GM13977 (cell line): ENCODE results near the gene CNOT6L.

Experiments used
- DNase-seq: peaks from one replicate; pipeline ENCODE4 v3.0.0; 2012; ENCODE audit warnings: low spot score
- CTCF ChIP-seq: IDR thresholded peaks from 2 replicates; pipeline ENCODE4 v1.5.1; 2012; ENCODE audit warnings: mild to moderate bottlenecking, control low read depth; ENCODE audit not compliant: insufficient read depth; ENCODE audit errors: extremely low read depth, missing control alignments
- in situ Hi-C: fragments of 300-500 bp; cut with MboI; formaldehyde crosslinking; loops from one replicate; pipeline ENCODE4 v1.12.0; 2022; ENCODE audit warnings: low sequenced_read_pairs, low pct_unique_long_range_greater_than_20kb, mixed read lengths, inconsistent platforms; ENCODE audit not compliant: unreplicated experiment

Gene CNOT6L

GRCh38 chr4:77815636-77816035 is 3.5 kb downstream of the CNOT6L start:
- DNase-seq, result no peak
- TF ChIP-seq CTCF, result no peak
- in situ Hi-C loops, result no loop called here

GRCh38 chr4:77805840-77806239 is 13.3 kb downstream of the CNOT6L start:
- in situ Hi-C loops, result no loop called here
- TF ChIP-seq CTCF, result no peak
- no peak for DNase-seq

- no peak for DNase-seq
- in situ Hi-C loops, result no loop called here
- TF ChIP-seq CTCF, result no peak
Observed at GRCh38 chr4:77804471-77804870, 14.7 kb downstream of the CNOT6L start.

- no peak for TF ChIP-seq CTCF
- no peak for DNase-seq
- in situ Hi-C loops, result no loop called here
Observed at GRCh38 chr4:77802402-77802801, 16.8 kb downstream of the CNOT6L start.

- in situ Hi-C loops, result no loop called here
- no peak for TF ChIP-seq CTCF
- DNase-seq, result no peak
Observed at GRCh38 chr4:77801260-77801608, 17.9 kb downstream of the CNOT6L start.

- in situ Hi-C loops, result no loop called here
- DNase-seq, result no peak
- no peak for TF ChIP-seq CTCF
Observed at GRCh38 chr4:77800483-77801259, 18.5 kb downstream of the CNOT6L start.
